DND-41 (cell line): ENCODE results near the gene GADL1.

Experiments
- ATAC-seq: fragments of 200-7000 bp; cut with Tn5 transposase; 3 replicates; pipeline ENCODE4 v1.9.1; 2021; ENCODE audit warnings: low read depth; ENCODE audit not compliant: insufficient read depth
- DNase-seq: peaks from one replicate; pipeline ENCODE4 v3.0.0-alpha.2; 2020
- H2AFZ ChIP-seq: 2 replicates; pipeline ENCODE4 v1.6.0; 2012; ENCODE audit warnings: low read depth, low read length
- H3K27ac ChIP-seq: 2 replicates; pipeline ENCODE4 v1.5.1; 2012; ENCODE audit warnings: low read length, inconsistent platforms
- H3K27me3 ChIP-seq: fragments of 200-600 bp; sonication (generic); 2 replicates; pipeline ENCODE4 v1.6.0; 2012; ENCODE audit warnings: low read length, mild to moderate bottlenecking, inconsistent platforms; ENCODE audit not compliant: insufficient read depth, poor library complexity
- H3K36me3 ChIP-seq: 2 replicates; pipeline ENCODE4 v1.5.1; 2012; ENCODE audit warnings: low read length, inconsistent platforms; ENCODE audit not compliant: insufficient read depth
- H3K4me1 ChIP-seq: 2 replicates; pipeline ENCODE4 v1.5.1; 2012; ENCODE audit warnings: mild to moderate bottlenecking, low read length; ENCODE audit not compliant: insufficient read depth
- H3K4me2 ChIP-seq: 2 replicates; pipeline ENCODE4 v1.6.0; 2012; ENCODE audit warnings: mild to moderate bottlenecking, moderate library complexity, low read length, inconsistent platforms; ENCODE audit not compliant: insufficient read depth
- H3K4me3 ChIP-seq, 2 experiments: fragments of 200-600 bp in 1 of 2; shearing (Covaris generic) in 1 of 2; 2 replicates each; pipeline ENCODE4 v1.5.1; 2012 to 2016; ENCODE audit warnings: inconsistent platforms in 2 of 2, low read length in 2 of 2, mild to moderate bottlenecking in 2 of 2, low read depth in 1 of 2, moderate library complexity in 1 of 2
- H3K79me2 ChIP-seq: 2 replicates; pipeline ENCODE4 v1.6.0; 2012; ENCODE audit warnings: low read length, inconsistent platforms; ENCODE audit not compliant: insufficient read depth
- H3K9ac ChIP-seq: 2 replicates; pipeline ENCODE4 v1.6.0; 2012; ENCODE audit warnings: low read depth, mild to moderate bottlenecking, inconsistent platforms, low read length, moderate library complexity
- H3K9me3 ChIP-seq: 2 replicates; pipeline ENCODE4 v1.5.1; 2012; ENCODE audit warnings: low read length, moderate library complexity, mild to moderate bottlenecking, inconsistent platforms; ENCODE audit not compliant: insufficient read depth, severe bottlenecking
- H4K20me1 ChIP-seq: 2 replicates; pipeline ENCODE4 v1.6.0; 2012; ENCODE audit warnings: low read length; ENCODE audit not compliant: insufficient read depth
- EZH2 ChIP-seq: IDR thresholded peaks from 3 replicates; pipeline ENCODE4 v1.6.1; 2012; ENCODE audit warnings: borderline replicate concordance, low read depth, mild to moderate bottlenecking, moderate library complexity, low read length, inconsistent platforms; ENCODE audit not compliant: severe bottlenecking
- TF ChIP-seq, protein P1 (sequence below): IDR thresholded peaks from 2 replicates; pipeline ENCODE4 v1.5.1; 2012; ENCODE audit warnings: borderline replicate concordance, low read length, moderate library complexity, mild to moderate bottlenecking; ENCODE audit not compliant: poor library complexity, severe bottlenecking; ENCODE audit errors: extremely low read depth

GADL1 gene

DNA sequence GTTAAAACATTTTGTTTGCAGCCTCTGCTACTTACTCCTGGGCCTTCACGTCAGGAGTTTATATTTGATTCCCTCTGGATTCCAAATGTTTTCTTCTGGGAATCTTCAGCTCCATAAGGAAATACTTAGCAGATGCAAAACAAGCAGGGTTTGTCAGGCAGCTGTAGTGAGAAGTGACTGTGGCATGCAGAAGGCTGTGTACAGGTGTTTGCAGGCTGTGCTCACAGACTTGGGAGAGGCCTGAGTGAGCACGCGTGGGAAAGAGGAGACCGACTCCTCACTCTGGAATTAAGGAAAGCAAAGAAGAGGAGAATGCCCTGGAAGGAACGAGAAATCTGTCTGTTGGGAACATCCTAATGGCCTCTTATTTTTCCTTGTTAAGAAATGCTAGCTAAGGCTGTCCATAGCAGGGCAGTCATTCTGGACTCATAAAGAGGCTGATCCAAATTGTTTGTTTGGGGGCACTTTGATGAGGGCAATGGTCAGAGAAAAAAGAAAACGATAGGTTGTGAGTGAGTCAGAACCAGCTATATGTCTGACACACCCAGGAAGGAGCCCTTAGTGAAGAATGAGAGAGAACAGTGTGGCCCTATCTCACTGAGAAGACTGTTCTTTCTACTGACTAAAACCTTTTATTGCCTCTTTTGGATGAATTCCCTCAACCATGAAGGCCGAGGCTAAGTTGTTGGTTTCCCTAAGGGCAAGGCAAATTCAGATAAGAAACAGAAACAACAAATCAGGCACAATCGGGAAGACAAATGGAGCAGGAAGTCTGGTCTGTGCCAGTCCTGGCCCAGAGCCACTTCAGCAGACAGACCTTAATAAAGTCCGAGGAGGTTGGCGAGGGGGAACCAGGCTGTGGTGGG lies 205.5 kb downstream of the GADL1 start:
- Histone ChIP-seq H3K27ac (no peak overlapping the region), H3K9ac (no peak overlapping the region), H2AFZ (no peak overlapping the region), H4K20me1 (no peaks in the 10 kb centered on the region), H3K4me2 (no peak overlapping the region), H3K79me2 (peaks cover 1% of the 10 kb centered on the region; the same call in 1 of the 2 replicates), H3K27me3 (no peaks in the 10 kb centered on the region), H3K36me3 (peaks cover 85% of the 10 kb centered on the region), H3K9me3 (no peaks in the 10 kb centered on the region), H3K4me1 (no peaks in the 10 kb centered on the region), H3K4me3 (no peak overlapping the region)
- DNase-seq, result no peak
- TF ChIP-seq, protein P1, sequence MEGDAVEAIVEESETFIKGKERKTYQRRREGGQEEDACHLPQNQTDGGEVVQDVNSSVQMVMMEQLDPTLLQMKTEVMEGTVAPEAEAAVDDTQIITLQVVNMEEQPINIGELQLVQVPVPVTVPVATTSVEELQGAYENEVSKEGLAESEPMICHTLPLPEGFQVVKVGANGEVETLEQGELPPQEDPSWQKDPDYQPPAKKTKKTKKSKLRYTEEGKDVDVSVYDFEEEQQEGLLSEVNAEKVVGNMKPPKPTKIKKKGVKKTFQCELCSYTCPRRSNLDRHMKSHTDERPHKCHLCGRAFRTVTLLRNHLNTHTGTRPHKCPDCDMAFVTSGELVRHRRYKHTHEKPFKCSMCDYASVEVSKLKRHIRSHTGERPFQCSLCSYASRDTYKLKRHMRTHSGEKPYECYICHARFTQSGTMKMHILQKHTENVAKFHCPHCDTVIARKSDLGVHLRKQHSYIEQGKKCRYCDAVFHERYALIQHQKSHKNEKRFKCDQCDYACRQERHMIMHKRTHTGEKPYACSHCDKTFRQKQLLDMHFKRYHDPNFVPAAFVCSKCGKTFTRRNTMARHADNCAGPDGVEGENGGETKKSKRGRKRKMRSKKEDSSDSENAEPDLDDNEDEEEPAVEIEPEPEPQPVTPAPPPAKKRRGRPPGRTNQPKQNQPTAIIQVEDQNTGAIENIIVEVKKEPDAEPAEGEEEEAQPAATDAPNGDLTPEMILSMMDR, result no peak
- TF ChIP-seq EZH2, result no peak
- ATAC-seq, result no peak

DNA sequence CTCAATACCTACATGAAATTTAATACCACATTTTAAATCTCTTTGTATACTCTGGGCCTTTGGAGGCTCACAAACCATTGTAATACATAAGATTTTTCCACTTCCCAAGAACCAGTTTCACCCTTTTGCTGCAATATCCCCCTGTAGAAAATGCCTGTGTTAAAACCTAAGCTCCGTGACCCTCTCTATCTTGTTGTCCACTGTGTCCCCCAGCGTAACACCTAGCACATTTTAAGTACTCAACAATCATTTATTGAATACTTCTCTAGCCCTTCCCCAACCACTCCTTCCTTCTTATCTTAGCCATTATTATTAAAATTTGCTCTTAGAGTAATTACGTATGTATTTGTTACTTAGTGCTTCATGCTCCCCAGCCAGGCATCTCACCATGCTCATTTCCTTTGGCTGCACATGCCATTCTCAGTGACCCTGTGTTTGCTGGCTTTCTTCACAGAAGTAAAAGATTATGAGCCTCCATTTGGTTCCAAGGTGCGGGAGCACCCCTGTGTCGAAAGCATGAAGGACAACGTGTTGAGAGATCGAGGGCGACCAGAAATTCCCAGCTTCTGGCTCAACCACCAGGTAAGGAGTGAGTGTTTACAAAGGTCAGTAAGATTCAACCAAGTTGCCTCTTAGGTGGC lies 206.4 kb downstream of the GADL1 start:
- Histone ChIP-seq H3K27ac (no peak overlapping the region), H3K9ac (no peak overlapping the region), H3K4me1 (no peaks in the 10 kb centered on the region), H3K79me2 (peaks cover 3% of the 10 kb centered on the region; the same call in 1 of the 2 replicates), H3K27me3 (no peaks in the 10 kb centered on the region), H3K4me3 (no peak overlapping the region), H3K9me3 (no peaks in the 10 kb centered on the region), H3K36me3 (peaks cover 81% of the 10 kb centered on the region), H2AFZ (no peak overlapping the region), H4K20me1 (no peaks in the 10 kb centered on the region), H3K4me2 (no peak overlapping the region)
- TF ChIP-seq, protein P1, result no peak
- TF ChIP-seq EZH2, result no peak
- DNase-seq (no peak), ATAC-seq (no peak)

DNA sequence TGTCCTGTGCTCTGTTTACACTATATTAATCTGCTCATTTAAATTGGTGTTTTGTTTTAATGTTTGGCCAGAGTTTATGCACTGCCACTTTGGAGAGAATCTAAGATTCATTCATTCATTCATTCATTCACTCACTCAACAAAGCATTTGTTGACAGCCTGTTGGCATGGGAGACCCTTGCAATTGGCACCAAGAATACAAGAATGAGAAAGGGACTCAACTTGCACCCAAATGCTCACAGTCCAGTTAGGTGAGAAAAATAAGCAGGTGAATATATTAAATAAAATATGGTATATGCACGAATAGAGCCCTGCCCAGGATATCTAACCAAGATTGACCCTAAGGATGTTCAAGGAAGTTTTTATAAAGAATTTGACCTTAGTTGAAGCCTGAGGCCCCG lies 207.7 kb downstream of the GADL1 start:
- Histone ChIP-seq H3K79me2 (peaks cover 3% of the 10 kb centered on the region; the same call in 1 of the 2 replicates), H3K4me1 (no peaks in the 10 kb centered on the region), H3K4me2 (no peak overlapping the region), H3K9ac (no peak overlapping the region), H3K4me3 (no peak overlapping the region), H3K9me3 (no peaks in the 10 kb centered on the region), H4K20me1 (no peaks in the 10 kb centered on the region), H3K27ac (no peak overlapping the region), H3K36me3 (peaks cover 81% of the 10 kb centered on the region), H3K27me3 (no peaks in the 10 kb centered on the region), H2AFZ (no peak overlapping the region)
- DNase-seq, result no peak
- TF ChIP-seq, protein P1, result no peak
- no peak for TF ChIP-seq EZH2
- ATAC-seq, result no peak
